GM21526 (cell line): Measurements from ENCODE around the gene NSDHL.
"Not testable (repeated sequence)": the region's sequence is repeated elsewhere in the genome, so short reads cannot be mapped to it uniquely, and the experiment has no call there.

Source experiments
- ATAC-seq: cut with Tn5 transposase; IDR thresholded peaks from one replicate; pipeline ENCODE4 v1.9.1; 2021; ENCODE audit warnings: moderate library complexity; ENCODE audit not compliant: unreplicated experiment, low FRiP score

Gene NSDHL

DNA sequence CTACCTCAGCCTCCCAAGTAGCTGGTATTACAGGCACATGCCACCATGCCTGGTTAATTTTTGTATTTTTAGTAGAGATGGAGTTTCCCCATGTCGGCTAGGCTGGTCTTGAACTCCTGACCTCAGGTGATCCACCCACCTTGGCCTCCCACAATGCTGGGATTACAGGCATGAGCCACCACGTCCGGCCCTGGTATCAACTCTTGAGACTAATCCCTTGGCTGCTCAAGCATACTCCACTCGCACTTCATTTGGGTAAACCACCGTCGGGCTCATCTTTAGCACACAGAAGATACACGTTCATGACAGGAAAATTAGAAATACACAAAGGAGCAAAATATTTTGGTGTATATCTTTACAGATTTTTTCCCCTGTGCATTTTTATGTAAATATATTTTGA, 79.2 kb downstream of the NSDHL start:
- not testable (repeated sequence) for ATAC-seq

- no peak for ATAC-seq
Measured at GRCh38 chrX:152912106-152912505, 81.2 kb downstream of the NSDHL start.

GRCh38 chrX:152912641-152913040, 81.8 kb downstream of the NSDHL start:
- ATAC-seq, result no peak

- ATAC-seq, result no peak
Measured at GRCh38 chrX:152913346-152913745, 82.5 kb downstream of the NSDHL start.

GRCh38 chrX:152913910-152914309, 83.0 kb downstream of the NSDHL start:
- ATAC-seq, result no peak

DNA sequence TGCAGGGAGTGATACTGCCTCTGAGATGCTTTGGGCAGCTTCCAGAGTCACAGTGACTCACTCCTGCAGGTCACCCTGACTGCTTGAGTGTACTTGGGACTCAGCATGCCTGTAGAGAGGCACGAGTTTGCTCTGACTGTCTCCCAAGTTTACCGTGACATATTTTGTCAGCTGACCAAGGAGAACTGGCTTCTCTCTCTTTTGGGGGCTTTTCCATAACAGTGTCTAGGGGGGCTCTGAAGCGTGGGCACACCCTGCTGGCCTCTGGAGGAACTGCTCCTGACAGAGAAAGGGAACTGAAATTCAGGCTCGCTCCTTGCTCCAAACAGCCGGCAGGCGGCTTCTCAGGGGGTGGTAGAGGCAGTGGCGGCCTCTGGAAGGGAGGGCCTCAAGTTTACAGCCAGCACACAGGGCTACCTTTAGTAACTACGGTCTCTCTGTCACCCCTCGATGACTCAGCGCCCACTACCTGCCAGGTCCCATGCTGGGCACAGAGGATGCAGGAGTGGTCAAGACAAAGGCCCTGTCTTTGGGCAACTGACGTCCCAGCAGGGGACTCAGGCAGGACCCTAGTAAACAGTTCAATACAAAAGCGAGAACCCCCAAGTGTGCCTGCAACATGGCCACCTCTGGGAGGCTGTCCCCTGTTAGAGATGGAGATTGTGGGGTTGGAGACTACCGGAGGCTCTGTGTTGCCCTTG, 84.8 kb downstream of the NSDHL start:
- ATAC-seq, result peak; percentile 88

GRCh38 chrX:152917656-152918579, 87.1 kb downstream of the NSDHL start:
- no peak for ATAC-seq

DNA sequence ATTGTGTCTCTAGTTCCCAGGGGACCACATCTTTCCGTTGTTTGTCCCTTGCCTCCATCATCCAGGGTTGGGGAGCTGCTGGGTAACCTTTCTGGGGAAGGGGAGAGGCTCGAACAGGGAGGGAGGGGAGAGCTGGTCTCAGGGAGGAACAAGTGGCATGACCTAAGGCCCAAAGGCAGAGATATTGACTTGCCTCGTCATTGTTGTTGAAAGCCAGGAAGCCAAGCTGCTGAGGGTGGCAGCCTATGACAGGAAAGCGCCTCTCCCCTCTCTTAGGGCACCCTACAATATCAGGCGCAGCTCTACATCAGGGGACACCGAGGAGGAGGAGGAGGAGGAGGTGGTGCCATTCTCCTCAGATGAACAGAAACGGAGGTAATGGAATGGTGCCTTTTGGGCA, 87.8 kb downstream of the NSDHL start:
- ATAC-seq, result no peak
